ENCODE measurements around the gene WBP11.
"Not testable (repeated sequence)": the region's sequence is repeated elsewhere in the genome, so short reads cannot be mapped to it uniquely, and the experiment has no call there.

WBP11 gene

GRCh38 chr12:14741942-14742341 is 61.3 kb downstream of the WBP11 start:
- H3K27me3 ChIP-seq (ENCODE audit: control insufficient read depth in 1 of 2, insufficient read depth in 2 of 2, low read length in 2 of 2): no peaks in the 10 kb centered on the region
- H3K9ac ChIP-seq (ENCODE audit: low read length): no peak overlapping the region
- H3K4me3 ChIP-seq (ENCODE audit: low read depth in 1 of 2, low read length in 2 of 2): no peak overlapping the region
- H3K4me1 ChIP-seq (ENCODE audit: insufficient read depth, low read length): no peaks in the 10 kb centered on the region
- no peaks in the 10 kb centered on the region for H3K36me3 ChIP-seq (ENCODE audit: insufficient read depth, low read length)
- no peak overlapping the region for H3K27ac ChIP-seq (ENCODE audit: low read depth, low read length)
- no peaks in the 10 kb centered on the region for H3K9me3 ChIP-seq (ENCODE audit: low read length)

GRCh38 chr12:14741153-14741552 is 62.1 kb downstream of the WBP11 start:
- Histone ChIP-seq H3K9ac (ENCODE audit: low read length) (no peak overlapping the region), H3K27me3 (ENCODE audit: control insufficient read depth in 1 of 2, insufficient read depth in 2 of 2, low read length in 2 of 2) (no peaks in the 10 kb centered on the region), H3K27ac (ENCODE audit: low read depth, low read length) (no peak overlapping the region), H3K36me3 (ENCODE audit: insufficient read depth, low read length) (no peaks in the 10 kb centered on the region), H3K4me3 (ENCODE audit: low read depth in 1 of 2, low read length in 2 of 2) (no peak overlapping the region), H3K9me3 (ENCODE audit: low read length) (no peaks in the 10 kb centered on the region), H3K4me1 (ENCODE audit: insufficient read depth, low read length) (no peaks in the 10 kb centered on the region)

GRCh38 chr12:14736441-14736840 is 66.8 kb downstream of the WBP11 start:
- not testable (repeated sequence) for H3K9ac ChIP-seq (ENCODE audit: low read length); H3K4me1 ChIP-seq (ENCODE audit: insufficient read depth, low read length); H3K27me3 ChIP-seq (ENCODE audit: control insufficient read depth in 1 of 2, insufficient read depth in 2 of 2, low read length in 2 of 2); H3K27ac ChIP-seq (ENCODE audit: low read depth, low read length); H3K9me3 ChIP-seq (ENCODE audit: low read length); H3K36me3 ChIP-seq (ENCODE audit: insufficient read depth, low read length); H3K4me3 ChIP-seq (ENCODE audit: low read depth in 1 of 2, low read length in 2 of 2)

Measured in muscle layer of colon (tissue), 2 donors.